Erythroblast (primary cell): ENCODE data around the gene SIX4.

Source experiments
- GATA1 ChIP-seq: IDR thresholded peaks from 2 replicates; pipeline ENCODE4 v1.6.1; 2011; ENCODE audit warnings: low read depth, mild to moderate bottlenecking, control low read depth, low read length, moderate library complexity
- POLR2A ChIP-seq: IDR thresholded peaks from 2 replicates; pipeline ENCODE4 v1.6.1; 2011; ENCODE audit warnings: mild to moderate bottlenecking, low read length

GRCh38 chr14:60710494-60710893, 13.7 kb downstream of the SIX4 start:
- TF ChIP-seq POLR2A (no peak), GATA1 (no peak)
